Endothelial cell of umbilical vein (primary cell): ENCODE results near the gene MEF2A.

ENCODE experiments used
- CTCF ChIP-seq, 2 donors: IDR thresholded peaks; 1 replicate in 1 of 2; 2 replicates in 1 of 2; pipeline ENCODE4 v1.5.1; 2011; ENCODE audit warnings: low read length in 2 of 2, mild to moderate bottlenecking in 2 of 2, moderate library complexity in 2 of 2, control low read depth in 1 of 2, inconsistent platforms in 1 of 2, low read depth in 1 of 2; ENCODE audit not compliant: insufficient read depth in 1 of 2; ENCODE audit errors: extremely low read depth in 1 of 2
- EZH2 ChIP-seq: IDR thresholded peaks from 2 replicates; pipeline ENCODE4 v1.6.1; 2012; ENCODE audit warnings: borderline replicate concordance, low read depth, mild to moderate bottlenecking, moderate library complexity, low read length, inconsistent platforms; ENCODE audit not compliant: severe bottlenecking
- POLR2A ChIP-seq: IDR thresholded peaks from 2 replicates; pipeline ENCODE4 v1.6.1; 2012; ENCODE audit warnings: low read depth, mild to moderate bottlenecking, control low read depth, low read length
- POLR2AphosphoS5 ChIP-seq: IDR thresholded peaks from 2 replicates; pipeline ENCODE4 v1.6.1; 2012; ENCODE audit warnings: low read depth, mild to moderate bottlenecking, control low read depth, low read length, moderate library complexity; ENCODE audit not compliant: insufficient read depth

GRCh38 chr15:99633655-99634054, 67.9 kb downstream of the MEF2A start:
- no peak for TF ChIP-seq CTCF (IDR thresholded peaks at IDR 0.05; ENCODE audit: extremely low read depth in 1 of 2, insufficient read depth in 1 of 2, low read depth in 1 of 2, low read length in 2 of 2)
- no peak for TF ChIP-seq POLR2A
- no peak for TF ChIP-seq POLR2AphosphoS5
- no peak for TF ChIP-seq EZH2
